ENCODE data around the gene SMIM24. TPM values are rescaled to one million over a fixed set of nuclear protein-coding genes. Genes with fewer than 3 reads are reported as not detected.

The SMIM24 gene
- total and polyA plus RNA-seq, 9 donors = 0.24 to 30.7 (median 0.34) TPM; not detected in 2

- no peak for DNase-seq
Measured at GRCh38 chr19:3474614-3475013, 5.7 kb downstream of the SMIM24 start.

GRCh38 chr19:3474010-3474409 lies 6.3 kb downstream of the SMIM24 start:
- no peak for DNase-seq
- Histone ChIP-seq H3K4me1 (ENCODE audit: control insufficient read depth, insufficient read depth, low read length) (peaks cover 2% of the 10 kb centered on the region), H3K36me3 (ENCODE audit: control insufficient read depth, insufficient read depth, low read length) (no peaks in the 10 kb centered on the region)

More at GRCh38 chr19:3474614-3475013, 5.7 kb downstream of the SMIM24 start:
- WGBS (ENCODE audit: insufficient coverage) = 86% methylated on average over 2 of the region's 2 CpGs
- Histone ChIP-seq H3K9me3 (replicated peaks; ENCODE audit: control insufficient read depth, low read depth, low read length) (no peaks in the 10 kb centered on the region), H3K4me3 (ENCODE audit: low read length) (no peak overlapping the region), H3K27me3 (ENCODE audit: control insufficient read depth, insufficient read depth, low read length) (peaks cover 21% of the 10 kb centered on the region), H3K4me1 (ENCODE audit: control insufficient read depth, insufficient read depth, low read length) (peaks cover 2% of the 10 kb centered on the region), H3K27ac (ENCODE audit: low read length) (no peak overlapping the region), H3K36me3 (ENCODE audit: control insufficient read depth, insufficient read depth, low read length) (no peaks in the 10 kb centered on the region)

GRCh38 chr19:3471954-3472655 lies 8.2 kb downstream of the SMIM24 start:
- DNase-seq = no peak
- peaks cover 2% of the 10 kb centered on the region for H3K27me3 ChIP-seq (ENCODE audit: control insufficient read depth, insufficient read depth, low read length)
- 60% methylated on average over 6 of the region's 24 CpGs for WGBS (ENCODE audit: insufficient coverage)
- H3K4me1 ChIP-seq (ENCODE audit: control insufficient read depth, insufficient read depth, low read length) = peaks cover 2% of the 10 kb centered on the region
- no peak overlapping the region for H3K4me3 ChIP-seq (ENCODE audit: low read length)
- H3K27ac ChIP-seq (ENCODE audit: low read length) = no peak overlapping the region
- H3K36me3 ChIP-seq (ENCODE audit: control insufficient read depth, insufficient read depth, low read length) = peaks cover 4% of the 10 kb centered on the region
- peaks cover 5% of the 10 kb centered on the region for H3K9me3 ChIP-seq (replicated peaks; ENCODE audit: control insufficient read depth, low read depth, low read length)

More at GRCh38 chr19:3474010-3474409, 6.3 kb downstream of the SMIM24 start:
- Histone ChIP-seq H3K27me3 (ENCODE audit: control insufficient read depth, insufficient read depth, low read length) (peaks cover 15% of the 10 kb centered on the region), H3K9me3 (replicated peaks; ENCODE audit: control insufficient read depth, low read depth, low read length) (no peaks in the 10 kb centered on the region), H3K4me3 (ENCODE audit: low read length) (no peak overlapping the region), H3K27ac (ENCODE audit: low read length) (no peak overlapping the region)
- 87% methylated on average over 4 of the region's 8 CpGs for WGBS (ENCODE audit: insufficient coverage)

GRCh38 chr19:3470500-3471128 lies 9.7 kb downstream of the SMIM24 start:
- H3K9me3 ChIP-seq (replicated peaks; ENCODE audit: control insufficient read depth, low read depth, low read length) = peaks cover 5% of the 10 kb centered on the region
- no peak overlapping the region for H3K4me3 ChIP-seq (ENCODE audit: low read length)
- 49% methylated on average over 8 of the region's 11 CpGs for WGBS (ENCODE audit: insufficient coverage)
- peaks cover 10% of the 10 kb centered on the region for H3K36me3 ChIP-seq (ENCODE audit: control insufficient read depth, insufficient read depth, low read length)
- peaks cover 2% of the 10 kb centered on the region for H3K27me3 ChIP-seq (ENCODE audit: control insufficient read depth, insufficient read depth, low read length)
- H3K4me1 ChIP-seq (ENCODE audit: control insufficient read depth, insufficient read depth, low read length) = peaks cover 2% of the 10 kb centered on the region
- no peak for DNase-seq
- no peak overlapping the region for H3K27ac ChIP-seq (ENCODE audit: low read length)

- no peak for DNase-seq
- Histone ChIP-seq H3K27me3 (ENCODE audit: control insufficient read depth, insufficient read depth, low read length) (peaks cover 2% of the 10 kb centered on the region), H3K4me1 (ENCODE audit: control insufficient read depth, insufficient read depth, low read length) (peaks cover 2% of the 10 kb centered on the region), H3K4me3 (ENCODE audit: low read length) (no peak overlapping the region), H3K9me3 (replicated peaks; ENCODE audit: control insufficient read depth, low read depth, low read length) (peaks cover 5% of the 10 kb centered on the region), H3K27ac (ENCODE audit: low read length) (no peak overlapping the region), H3K36me3 (ENCODE audit: control insufficient read depth, insufficient read depth, low read length) (peaks cover 10% of the 10 kb centered on the region)
- 45% methylated on average over 9 of the region's 14 CpGs for WGBS (ENCODE audit: insufficient coverage)
Measured at GRCh38 chr19:3469638-3470499, 10.5 kb downstream of the SMIM24 start.

GRCh38 chr19:3468211-3468610 lies 12.1 kb downstream of the SMIM24 start:
- Histone ChIP-seq H3K4me1 (ENCODE audit: control insufficient read depth, insufficient read depth, low read length) (peaks cover 8% of the 10 kb centered on the region), H3K36me3 (ENCODE audit: control insufficient read depth, insufficient read depth, low read length) (peaks cover 17% of the 10 kb centered on the region), H3K27ac (ENCODE audit: low read length) (no peak overlapping the region), H3K4me3 (ENCODE audit: low read length) (no peak overlapping the region), H3K27me3 (ENCODE audit: control insufficient read depth, insufficient read depth, low read length) (no peaks in the 10 kb centered on the region), H3K9me3 (replicated peaks; ENCODE audit: control insufficient read depth, low read depth, low read length) (peaks cover 5% of the 10 kb centered on the region)
- no CpG with 5 or more reads among the region's 3 CpGs for WGBS (ENCODE audit: insufficient coverage)
- no peak for DNase-seq

- Histone ChIP-seq H3K4me1 (ENCODE audit: control insufficient read depth, insufficient read depth, low read length) (peaks cover 13% of the 10 kb centered on the region), H3K36me3 (ENCODE audit: control insufficient read depth, insufficient read depth, low read length) (peaks cover 20% of the 10 kb centered on the region), H3K27ac (ENCODE audit: low read length) (no peak overlapping the region), H3K27me3 (ENCODE audit: control insufficient read depth, insufficient read depth, low read length) (no peaks in the 10 kb centered on the region), H3K4me3 (ENCODE audit: low read length) (no peak overlapping the region), H3K9me3 (replicated peaks; ENCODE audit: control insufficient read depth, low read depth, low read length) (peaks cover 5% of the 10 kb centered on the region)
- DNase-seq = no peak
- 95% methylated on average over 6 of the region's 10 CpGs for WGBS (ENCODE audit: insufficient coverage)
Measured at GRCh38 chr19:3467437-3468198, 12.7 kb downstream of the SMIM24 start.

GRCh38 chr19:3466635-3467034 lies 13.7 kb downstream of the SMIM24 start:
- peaks cover 22% of the 10 kb centered on the region for H3K36me3 ChIP-seq (ENCODE audit: control insufficient read depth, insufficient read depth, low read length)
- DNase-seq = no peak
- no peak overlapping the region for H3K27ac ChIP-seq (ENCODE audit: low read length)
- H3K9me3 ChIP-seq (replicated peaks; ENCODE audit: control insufficient read depth, low read depth, low read length) = peaks cover 5% of the 10 kb centered on the region
- no peaks in the 10 kb centered on the region for H3K27me3 ChIP-seq (ENCODE audit: control insufficient read depth, insufficient read depth, low read length)
- 79% methylated on average over 3 of the region's 9 CpGs for WGBS (ENCODE audit: insufficient coverage)
- no peak overlapping the region for H3K4me3 ChIP-seq (ENCODE audit: low read length)
- peaks cover 11% of the 10 kb centered on the region for H3K4me1 ChIP-seq (ENCODE audit: control insufficient read depth, insufficient read depth, low read length)

- H3K4me3 ChIP-seq (ENCODE audit: low read length) = no peak overlapping the region
- H3K36me3 ChIP-seq (ENCODE audit: control insufficient read depth, insufficient read depth, low read length) = peaks cover 22% of the 10 kb centered on the region
- H3K27ac ChIP-seq (ENCODE audit: low read length) = no peak overlapping the region
- DNase-seq = no peak
- H3K27me3 ChIP-seq (ENCODE audit: control insufficient read depth, insufficient read depth, low read length) = no peaks in the 10 kb centered on the region
- peaks cover 11% of the 10 kb centered on the region for H3K4me1 ChIP-seq (ENCODE audit: control insufficient read depth, insufficient read depth, low read length)
- WGBS (ENCODE audit: insufficient coverage) = 54% methylated on average over 6 of the region's 7 CpGs
- H3K9me3 ChIP-seq (replicated peaks; ENCODE audit: control insufficient read depth, low read depth, low read length) = peaks cover 5% of the 10 kb centered on the region
Measured at GRCh38 chr19:3465552-3465951, 14.8 kb downstream of the SMIM24 start.

Measured in muscle of leg (tissue), 11 donors.